HG02571 (cell line): Measurements from ENCODE around the gene CIDEC.

ENCODE experiments used
- ATAC-seq: cut with Tn5 transposase; IDR thresholded peaks from one replicate; pipeline ENCODE4 v1.9.1; 2021; ENCODE audit warnings: mild to moderate bottlenecking, moderate library complexity; ENCODE audit not compliant: unreplicated experiment

Gene CIDEC

DNA sequence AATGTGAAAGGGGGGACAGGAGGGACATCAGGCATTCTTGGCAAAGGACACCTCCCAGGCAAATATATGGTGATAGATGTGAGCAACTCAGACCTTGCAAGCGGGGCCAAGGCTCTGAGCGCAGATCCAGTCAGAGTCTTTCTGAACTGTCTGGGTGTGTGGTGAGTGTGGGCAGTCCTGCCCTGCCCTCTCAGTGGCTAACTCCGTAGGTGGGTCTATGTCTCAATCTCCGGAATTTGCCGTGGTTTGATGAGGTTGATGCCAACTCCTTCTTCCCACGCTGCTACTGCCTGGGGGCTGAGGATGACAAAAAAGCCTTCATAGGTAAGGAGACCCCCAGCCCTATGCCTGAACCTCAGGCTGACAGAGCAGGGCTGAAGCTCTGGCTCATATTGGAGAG is 62.6 kb downstream of the CIDEC start:
- ATAC-seq, result no peak
